Measurements from ENCODE around the gene TPRG1L. TPM values are rescaled to one million over a fixed set of nuclear protein-coding genes. Genes with fewer than 3 reads are reported as not detected.

The TPRG1L gene
- total RNA-seq, 1 donor from 2014 or later = 26.5 TPM

DNA sequence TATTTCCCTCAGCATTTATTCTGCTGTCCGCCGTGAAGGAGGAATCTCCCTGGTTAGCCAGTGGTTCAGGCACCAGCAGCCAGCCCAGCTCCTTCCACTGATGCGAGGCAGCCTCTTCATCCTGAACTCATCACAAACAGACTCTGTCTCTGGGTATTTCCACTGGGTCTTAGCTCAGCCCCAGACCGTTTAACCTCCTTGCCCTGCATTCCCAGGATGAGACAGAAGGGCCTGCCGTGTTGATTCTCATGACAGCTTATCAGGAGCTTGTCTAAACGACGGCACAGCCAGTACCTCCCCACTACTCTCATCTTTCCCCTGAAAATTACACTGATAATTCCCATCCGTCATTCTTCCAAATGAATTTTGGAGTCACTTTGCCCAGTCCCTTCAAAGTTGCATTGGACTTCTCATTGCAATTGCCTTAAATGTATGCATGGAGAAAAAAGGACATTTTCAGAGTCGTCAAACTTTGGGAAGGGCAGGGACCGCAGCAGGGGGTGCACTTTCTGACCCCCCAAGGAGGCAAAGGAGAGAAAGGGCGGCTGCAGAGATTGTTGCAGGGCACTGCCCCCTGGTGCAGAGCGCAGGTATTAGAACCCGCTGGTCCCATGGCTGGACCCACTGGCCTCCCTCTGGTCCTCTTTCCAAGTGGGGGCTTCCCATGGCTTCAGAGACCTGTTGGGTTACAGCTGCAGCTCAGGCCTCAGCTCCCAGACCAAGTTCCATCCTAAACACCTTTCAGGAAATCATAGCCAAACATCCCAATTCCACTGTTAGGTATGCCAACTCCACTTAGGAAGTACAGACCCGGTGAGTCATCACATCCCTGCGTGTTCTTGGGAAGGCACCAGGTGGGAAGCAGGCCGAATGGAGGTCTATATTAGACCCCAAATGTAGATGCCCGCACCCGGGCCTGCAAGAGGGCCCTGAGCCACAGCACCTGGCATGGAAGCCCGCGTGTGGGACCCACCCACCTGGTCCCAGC is 9.8 kb upstream of the TPRG1L start:
- TF ChIP-seq, protein P1, sequence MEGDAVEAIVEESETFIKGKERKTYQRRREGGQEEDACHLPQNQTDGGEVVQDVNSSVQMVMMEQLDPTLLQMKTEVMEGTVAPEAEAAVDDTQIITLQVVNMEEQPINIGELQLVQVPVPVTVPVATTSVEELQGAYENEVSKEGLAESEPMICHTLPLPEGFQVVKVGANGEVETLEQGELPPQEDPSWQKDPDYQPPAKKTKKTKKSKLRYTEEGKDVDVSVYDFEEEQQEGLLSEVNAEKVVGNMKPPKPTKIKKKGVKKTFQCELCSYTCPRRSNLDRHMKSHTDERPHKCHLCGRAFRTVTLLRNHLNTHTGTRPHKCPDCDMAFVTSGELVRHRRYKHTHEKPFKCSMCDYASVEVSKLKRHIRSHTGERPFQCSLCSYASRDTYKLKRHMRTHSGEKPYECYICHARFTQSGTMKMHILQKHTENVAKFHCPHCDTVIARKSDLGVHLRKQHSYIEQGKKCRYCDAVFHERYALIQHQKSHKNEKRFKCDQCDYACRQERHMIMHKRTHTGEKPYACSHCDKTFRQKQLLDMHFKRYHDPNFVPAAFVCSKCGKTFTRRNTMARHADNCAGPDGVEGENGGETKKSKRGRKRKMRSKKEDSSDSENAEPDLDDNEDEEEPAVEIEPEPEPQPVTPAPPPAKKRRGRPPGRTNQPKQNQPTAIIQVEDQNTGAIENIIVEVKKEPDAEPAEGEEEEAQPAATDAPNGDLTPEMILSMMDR (IDR thresholded peaks at IDR 0.05) = no peak
- Mint-ChIP-seq H3K36me3 (ENCODE audit: low read depth) (no peaks in the 10 kb centered on the region), H3K27ac (no peak overlapping the region), H3K9me3 (no peaks in the 10 kb centered on the region), H3K4me1 (peaks cover 23% of the 10 kb centered on the region), H3K4me3 (no peak overlapping the region), H3K27me3 (peaks cover 25% of the 10 kb centered on the region)
- intact Hi-C loops (cut with micrococcal nuclease) = no loop called here
- DNase-seq = no peak
- ATAC-seq (ENCODE audit: low read depth) = no peak
- ChIA-PET CTCF (interaction anchor here (1.2 to 1.8 kb wide), 3 partner anchors 109 to 162 kb away, joined by 5 read pairs; no protein-coding TSS in a partner anchor), POLR2A (no interaction called here)

DNA sequence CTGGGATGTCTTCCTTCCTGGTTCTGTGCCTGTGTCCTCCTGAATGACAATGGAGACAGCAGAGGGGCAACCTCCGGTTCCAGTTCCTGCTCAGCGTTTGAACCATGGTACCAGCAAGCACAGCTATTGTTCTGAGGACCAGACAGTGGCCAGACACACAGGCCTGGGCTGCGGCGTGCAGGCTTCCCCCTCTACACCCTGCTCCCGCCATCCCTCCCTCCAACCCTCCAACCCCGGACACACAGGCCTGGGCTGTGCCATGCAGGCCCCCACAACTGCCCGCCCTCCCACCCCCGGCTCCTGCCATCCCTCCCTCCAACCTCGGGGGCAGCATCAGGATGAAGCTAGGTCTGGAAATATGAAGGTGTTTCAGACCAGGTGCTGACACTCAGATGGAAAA is 8.0 kb upstream of the TPRG1L start:
- Mint-ChIP-seq H3K27ac (no peak overlapping the region), H3K9me3 (no peaks in the 10 kb centered on the region), H3K4me1 (peaks cover 26% of the 10 kb centered on the region), H3K27me3 (peaks cover 19% of the 10 kb centered on the region), H3K4me3 (no peak overlapping the region), H3K36me3 (ENCODE audit: low read depth) (no peaks in the 10 kb centered on the region)
- POLR2A ChIA-PET = no interaction called here
- ATAC-seq (ENCODE audit: low read depth) (no peak), DNase-seq (no peak)
- TF ChIP-seq, protein P1 (IDR thresholded peaks at IDR 0.05) = no peak
- intact Hi-C loops (cut with micrococcal nuclease) = no loop called here
- CTCF ChIA-PET = interaction anchor here (1.0 kb wide), 1 partner anchor 126 kb away, joined by 3 read pairs; no protein-coding TSS in a partner anchor

DNA sequence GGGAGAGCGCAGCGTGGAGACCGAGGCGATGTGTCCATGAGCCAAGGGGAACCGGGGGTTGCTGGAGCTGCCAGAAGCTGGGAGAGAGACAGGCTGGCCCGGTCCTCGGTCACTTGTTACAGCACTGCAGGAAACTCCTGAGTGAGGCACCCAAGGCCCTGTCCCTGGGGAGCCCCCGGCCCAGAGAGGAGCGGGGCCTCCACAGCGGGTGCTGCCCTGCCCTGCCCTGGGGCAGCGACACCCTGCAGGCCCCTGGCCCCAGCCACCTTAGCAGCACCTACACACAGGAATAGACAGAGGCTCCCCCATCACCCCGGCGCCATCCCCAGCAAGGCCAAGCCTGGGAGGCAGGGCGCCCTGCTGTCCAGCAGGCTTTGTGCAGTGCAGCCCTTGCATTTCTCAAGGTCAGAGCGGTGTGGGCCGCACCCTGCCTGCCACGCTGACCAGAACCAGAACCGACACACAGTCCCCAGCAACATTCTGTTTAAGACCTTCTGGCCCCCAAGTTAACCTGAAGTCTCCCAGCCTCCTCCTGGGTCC is 6.9 kb upstream of the TPRG1L start:
- ChIA-PET POLR2A (no interaction called here), CTCF (interaction anchor here (1.0 kb wide), 2 partner anchors 53 to 127 kb away, joined by 3 read pairs; no protein-coding TSS in a partner anchor)
- TF ChIP-seq, protein P1 (IDR thresholded peaks at IDR 0.05) = no peak
- Mint-ChIP-seq H3K27me3 (peaks cover 12% of the 10 kb centered on the region), H3K9me3 (no peaks in the 10 kb centered on the region), H3K4me3 (no peak overlapping the region), H3K27ac (no peak overlapping the region), H3K36me3 (ENCODE audit: low read depth) (no peaks in the 10 kb centered on the region), H3K4me1 (peaks cover 26% of the 10 kb centered on the region)
- no peak for ATAC-seq (ENCODE audit: low read depth)
- intact Hi-C loops (cut with micrococcal nuclease) = no loop called here
- no peak for DNase-seq

DNA sequence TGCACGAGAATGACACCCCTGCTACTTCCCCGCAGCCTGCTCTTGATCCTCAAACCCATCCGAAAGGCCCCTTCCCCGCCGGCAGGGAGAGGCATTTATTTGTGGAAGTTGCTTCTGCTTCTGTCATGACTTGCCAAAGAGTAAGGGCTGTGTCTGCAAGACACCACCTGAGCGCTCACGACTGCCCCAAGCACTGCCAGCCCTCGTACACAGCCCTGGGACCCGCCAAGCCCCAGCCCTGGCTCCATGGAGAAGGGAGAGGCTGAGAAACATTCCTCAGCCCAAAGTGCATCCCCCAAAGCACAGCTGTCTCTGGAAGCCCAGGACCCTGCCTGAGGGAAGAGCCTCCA is 6.3 kb upstream of the TPRG1L start:
- intact Hi-C loops (cut with micrococcal nuclease) = no loop called here
- Mint-ChIP-seq H3K27me3 (peaks cover 6% of the 10 kb centered on the region), H3K4me3 (no peak overlapping the region), H3K27ac (no peak overlapping the region), H3K36me3 (ENCODE audit: low read depth) (no peaks in the 10 kb centered on the region), H3K9me3 (no peaks in the 10 kb centered on the region), H3K4me1 (peaks cover 32% of the 10 kb centered on the region)
- ATAC-seq (ENCODE audit: low read depth) = no peak
- TF ChIP-seq, protein P1 (IDR thresholded peaks at IDR 0.05) = no peak
- ChIA-PET POLR2A (interaction anchor here (0.7 to 1.7 kb wide), 2 partner anchors 48 to 166 kb away, joined by 3 to 5 read pairs; no protein-coding TSS in a partner anchor), CTCF (interaction anchor here (0.7 to 4.3 kb wide), 14 partner anchors 10 to 1203 kb away, joined by 3 to 46 read pairs (median 4); no protein-coding TSS in a partner anchor)
- DNase-seq = no peak
